ENCODE data around the gene UNC13D. TPM values are rescaled to one million over a fixed set of nuclear protein-coding genes. Genes with fewer than 3 reads are reported as not detected.

UNC13D gene
- total RNA-seq, 4 donors from 2014 or later = 3.2 to 27.1 (median 8.2) TPM

GRCh38 chr17:75850928-75851692, 6.9 kb upstream of the UNC13D start:
- no peak for ATAC-seq (ENCODE audit: low FRiP score)
- DNase-seq (ENCODE audit: low spot score) = no peak
- no peak for TF ChIP-seq CTCF (IDR thresholded peaks at IDR 0.05)

GRCh38 chr17:75849724-75850123, 5.5 kb upstream of the UNC13D start:
- ATAC-seq (ENCODE audit: low FRiP score) = no peak
- TF ChIP-seq CTCF (IDR thresholded peaks at IDR 0.05) = no peak
- no peak for DNase-seq (ENCODE audit: low spot score)

- no peak for TF ChIP-seq CTCF (IDR thresholded peaks at IDR 0.05)
- no peak for ATAC-seq (ENCODE audit: low FRiP score)
- DNase-seq (ENCODE audit: low spot score) = no peak
Measured at GRCh38 chr17:75849279-75849646, 5.1 kb upstream of the UNC13D start.

- no peak for TF ChIP-seq CTCF (IDR thresholded peaks at IDR 0.05)
- DNase-seq (ENCODE audit: low spot score) (peak; percentile 93), ATAC-seq (ENCODE audit: low FRiP score) (no peak)
Measured at GRCh38 chr17:75848523-75849278, 4.5 kb upstream of the UNC13D start.

- DNase-seq (ENCODE audit: low spot score) (no peak), ATAC-seq (ENCODE audit: low FRiP score) (no peak)
- TF ChIP-seq CTCF (IDR thresholded peaks at IDR 0.05) = no peak
Measured at GRCh38 chr17:75847614-75848522, 3.7 kb upstream of the UNC13D start.

- TF ChIP-seq CTCF (IDR thresholded peaks at IDR 0.05) = no peak
- DNase-seq (ENCODE audit: low spot score) (no peak), ATAC-seq (ENCODE audit: low FRiP score) (no peak)
Measured at GRCh38 chr17:75846692-75847613, 2.7 kb upstream of the UNC13D start.
